Measurements from ENCODE around the gene DPP4. TPM values are rescaled to one million over a fixed set of nuclear protein-coding genes. Genes with fewer than 3 reads are reported as not detected.
A peak's percentile ranks its signal among the peaks of the same experiment; 100 is the strongest.

DPP4 gene
- total and polyA plus RNA-seq, 2 of the 13 experiments (the other 11 are each of a cell fraction or from before 2014, with no cell fraction given), result 39.4 to 109 TPM

- TF ChIP-seq, protein P1, sequence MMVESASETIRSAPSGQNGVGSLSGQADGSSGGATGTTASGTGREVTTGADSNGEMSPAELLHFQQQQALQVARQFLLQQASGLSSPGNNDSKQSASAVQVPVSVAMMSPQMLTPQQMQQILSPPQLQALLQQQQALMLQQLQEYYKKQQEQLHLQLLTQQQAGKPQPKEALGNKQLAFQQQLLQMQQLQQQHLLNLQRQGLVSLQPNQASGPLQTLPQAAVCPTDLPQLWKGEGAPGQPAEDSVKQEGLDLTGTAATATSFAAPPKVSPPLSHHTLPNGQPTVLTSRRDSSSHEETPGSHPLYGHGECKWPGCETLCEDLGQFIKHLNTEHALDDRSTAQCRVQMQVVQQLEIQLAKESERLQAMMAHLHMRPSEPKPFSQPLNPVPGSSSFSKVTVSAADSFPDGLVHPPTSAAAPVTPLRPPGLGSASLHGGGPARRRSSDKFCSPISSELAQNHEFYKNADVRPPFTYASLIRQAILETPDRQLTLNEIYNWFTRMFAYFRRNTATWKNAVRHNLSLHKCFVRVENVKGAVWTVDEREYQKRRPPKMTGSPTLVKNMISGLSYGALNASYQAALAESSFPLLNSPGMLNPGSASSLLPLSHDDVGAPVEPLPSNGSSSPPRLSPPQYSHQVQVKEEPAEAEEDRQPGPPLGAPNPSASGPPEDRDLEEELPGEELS (CRISPR knock-in tag; IDR thresholded peaks at IDR 0.05), result peak; percentile 90
- TF ChIP-seq ARNTL (CRISPR knock-in tag; IDR thresholded peaks at IDR 0.05), result no peak
- TF ChIP-seq HNRNPLL (IDR thresholded peaks at IDR 0.05; ENCODE audit: low read depth, low read length, poor library complexity, severe bottlenecking), result no peak
- TF ChIP-seq IKZF4 (CRISPR knock-in tag; IDR thresholded peaks at IDR 0.05; ENCODE audit: borderline replicate concordance, low read depth, not compliant biosample characterization), result no peak
- no peak for TF ChIP-seq HES4 (CRISPR knock-in tag; IDR thresholded peaks at IDR 0.05; ENCODE audit: borderline replicate concordance)
- no peak for TF ChIP-seq ZBTB39 (CRISPR knock-in tag; IDR thresholded peaks at IDR 0.05)
- TF ChIP-seq ZNF703 (CRISPR knock-in tag; IDR thresholded peaks at IDR 0.05; ENCODE audit: borderline replicate concordance), result no peak
- TF ChIP-seq FOXP1 (IDR thresholded peaks at IDR 0.05), result no peak; the same call in 1 of the 2 replicates
- TF ChIP-seq FOXP1 (CRISPR knock-in tag; IDR thresholded peaks at IDR 0.05), result peak; percentile 89
- TF ChIP-seq JARID2 (CRISPR knock-in tag; IDR thresholded peaks at IDR 0.05; ENCODE audit: insufficient replicate concordance), result no peak
- no peak; the same call in 1 of the 2 replicates for TF ChIP-seq SSRP1 (CRISPR knock-in tag; IDR thresholded peaks at IDR 0.05)
- TF ChIP-seq RFX1 (IDR thresholded peaks at IDR 0.05), result no peak
- TF ChIP-seq FOXA1 (IDR thresholded peaks at IDR 0.05), result no peak
- TF ChIP-seq FOXA1 (CRISPR knock-in tag; IDR thresholded peaks at IDR 0.05), result peak; percentile 69
- no peak for TF ChIP-seq ZBTB46 (CRISPR knock-in tag; IDR thresholded peaks at IDR 0.05; ENCODE audit: borderline replicate concordance)
- peak; percentile 67; the same call in 1 of the 2 replicates for TF ChIP-seq SIX1 (CRISPR knock-in tag; IDR thresholded peaks at IDR 0.05; ENCODE audit: borderline replicate concordance)
- TF ChIP-seq ZNF530 (CRISPR knock-in tag; IDR thresholded peaks at IDR 0.05; ENCODE audit: low read depth), result no peak
- TF ChIP-seq KAT2B (IDR thresholded peaks at IDR 0.05; ENCODE audit: borderline replicate concordance, low read depth, low read length), result no peak
- TF ChIP-seq ZNF546 (CRISPR knock-in tag; conservative IDR thresholded peaks at IDR 0.05), result no peak
- TF ChIP-seq EED (CRISPR knock-in tag; IDR thresholded peaks at IDR 0.05), result no peak
- TF ChIP-seq TFAP4 (IDR thresholded peaks at IDR 0.05; ENCODE audit: borderline replicate concordance, low read depth), result 0 out of 2 replicates have a peak, but pooled peaks have one; percentile 32
- TF ChIP-seq ZNF550 (CRISPR knock-in tag; IDR thresholded peaks at IDR 0.05; ENCODE audit: borderline replicate concordance), result no peak
- TF ChIP-seq FOXM1 (CRISPR knock-in tag; IDR thresholded peaks at IDR 0.05), result no peak
- no peak for TF ChIP-seq ZBTB8A (CRISPR knock-in tag; IDR thresholded peaks at IDR 0.05; ENCODE audit: borderline replicate concordance, low read depth)
- TF ChIP-seq IRF2 (CRISPR knock-in tag; IDR thresholded peaks at IDR 0.05), result no peak
- no peak for TF ChIP-seq ZNF891 (CRISPR knock-in tag; IDR thresholded peaks at IDR 0.05)
- no peak for TF ChIP-seq ZC3H4 (CRISPR knock-in tag; IDR thresholded peaks at IDR 0.05; ENCODE audit: borderline replicate concordance)
Measured at GRCh38 chr2:162107361-162107901, 33.4 kb upstream of the DPP4 start (continued).
